SK-N-SH (cell line): ENCODE measurements around the gene FAM204A. TPM values are rescaled to one million over a fixed set of nuclear protein-coding genes. Genes with fewer than 3 reads are reported as not detected.

Experiments used
- CTCF ChIA-PET: fragments of 300-600, 350-600 bp; formaldehyde crosslinking; extraction: SDS; loops from one replicate; lab custom pipeline; 2021; lab: Yijun Ruan, JAX
- POLR2A ChIA-PET: fragments of 350-600 bp; sonication (Branson Sonifier 250); formaldehyde crosslinking; extraction: SDS; loops from one replicate; lab custom pipeline; 2020; ENCODE audit warnings: antibody characterized with exemption, inconsistent platforms; lab: Yijun Ruan, JAX
- DNase-seq: peaks from one replicate; pipeline ENCODE4 v3.0.0; 2012
- H2AFZ ChIP-seq: fragments of 200-600 bp; sonication (generic); 2 replicates; pipeline ENCODE4 v1.8.1; 2016; ENCODE audit warnings: antibody characterized with exemption, mild to moderate bottlenecking, low read depth
- H3F3A ChIP-seq: fragments of 200-600 bp; sonication (generic); replicated peaks from 2 replicates; pipeline ENCODE3; 2016; ENCODE audit warnings: antibody characterized with exemption, mild to moderate bottlenecking; ENCODE audit not compliant: insufficient read depth
- H3K27ac ChIP-seq, 2 experiments: fragments of 200-500 bp in 1 of 2; fragments of 200-600 bp in 1 of 2; sonication (Bioruptor generic) in 1 of 2; sonication (generic), shearing (Covaris generic) in 1 of 2; 2 replicates each; pipeline versions ENCODE4 v1.5.1 to v1.6.1; 2014 to 2016; ENCODE audit warnings: low read depth in 2 of 2, inconsistent platforms in 1 of 2, low read length in 1 of 2, mild to moderate bottlenecking in 1 of 2, mixed read lengths in 1 of 2
- H3K27me3 ChIP-seq: fragments of 200-600 bp; sonication (generic), shearing (Covaris generic); 2 replicates; pipeline ENCODE4 v1.6.1; 2016; ENCODE audit warnings: mixed run types; ENCODE audit not compliant: insufficient read depth
- H3K36me3 ChIP-seq, 2 experiments: fragments of 200-500 bp in 1 of 2; fragments of 200-600 bp in 1 of 2; sonication (Bioruptor generic) in 1 of 2; sonication (generic) in 1 of 2; replicated peaks in 1 of 2; 2 replicates each; pipeline versions ENCODE3 to v1.5.1; 2014 to 2016; ENCODE audit warnings: low read length in 1 of 2, mild to moderate bottlenecking in 1 of 2; ENCODE audit not compliant: insufficient read depth in 2 of 2, control insufficient read depth in 1 of 2
- H3K4me1 ChIP-seq, 2 experiments: fragments of 200-500 bp in 1 of 2; fragments of 200-600 bp in 1 of 2; sonication (Bioruptor generic) in 1 of 2; sonication (generic), shearing (Covaris generic) in 1 of 2; 2 replicates each; pipeline versions ENCODE4 v1.5.1 to v1.6.1; 2014 to 2016; ENCODE audit warnings: low read depth in 1 of 2, low read length in 1 of 2, mixed run types in 1 of 2; ENCODE audit not compliant: insufficient read depth in 2 of 2, control insufficient read depth in 1 of 2
- H3K4me2 ChIP-seq: fragments of 200-600 bp; sonication (generic), shearing (Covaris generic); 2 replicates; pipeline ENCODE4 v1.6.1; 2017; ENCODE audit warnings: mixed run types
- H3K4me3 ChIP-seq, 2 experiments: fragments of 200-500 bp in 1 of 2; fragments of 200-600 bp in 1 of 2; sonication (Bioruptor generic) in 1 of 2; sonication (generic), shearing (Covaris generic) in 1 of 2; 2 replicates each; pipeline versions ENCODE4 v1.5.1 to v1.8.1; 2014 to 2016; ENCODE audit warnings: low read depth in 2 of 2, inconsistent platforms in 1 of 2, low read length in 1 of 2, mild to moderate bottlenecking in 1 of 2, mixed read lengths in 1 of 2, moderate library complexity in 1 of 2
- H3K79me2 ChIP-seq: fragments of 200-600 bp; sonication (generic); 2 replicates; pipeline ENCODE4 v1.8.1; 2017; ENCODE audit warnings: mild to moderate bottlenecking; ENCODE audit not compliant: insufficient read depth
- H3K9ac ChIP-seq: fragments of 200-600 bp; sonication (generic); 2 replicates; pipeline ENCODE4 v1.6.1; 2017; ENCODE audit warnings: mixed run types
- H3K9me2 ChIP-seq: fragments of 200-600 bp; sonication (generic); 2 replicates; pipeline ENCODE4 v1.6.1; 2017; ENCODE audit warnings: mixed run types
- H3K9me3 ChIP-seq: fragments of 200-600 bp; sonication (generic); 2 replicates; pipeline ENCODE4 v1.6.1; 2017; ENCODE audit warnings: mixed run types, mild to moderate bottlenecking, moderate library complexity
- H4K20me1 ChIP-seq: fragments of 200-600 bp; sonication (generic); 2 replicates; pipeline ENCODE4 v1.6.1; 2017; ENCODE audit warnings: mild to moderate bottlenecking, mixed run types; ENCODE audit not compliant: insufficient read depth
- CHD2 ChIP-seq: fragments of 150-350 bp; IDR thresholded peaks from 2 replicates; pipeline ENCODE4 v1.6.1; 2018; ENCODE audit warnings: low read length; ENCODE audit not compliant: partially characterized antibody
- EZH2phosphoT487 ChIP-seq: fragments of 200-600 bp; sonication (generic); IDR thresholded peaks from 2 replicates; pipeline ENCODE4 v1.6.1; 2017; ENCODE audit warnings: low read depth, mixed run types, mild to moderate bottlenecking, antibody characterized with exemption, moderate library complexity, borderline replicate concordance
- FOXM1 ChIP-seq: IDR thresholded peaks from 2 replicates; pipeline ENCODE4 v1.4.0; 2012; ENCODE audit warnings: low read depth, mild to moderate bottlenecking
- GABPA ChIP-seq: IDR thresholded peaks from 2 replicates; pipeline ENCODE4 v1.4.0; 2012; ENCODE audit warnings: low read depth, mild to moderate bottlenecking
- GATA2 ChIP-seq: sonication (generic); formaldehyde crosslinking; IDR thresholded peaks from 2 replicates; pipeline ENCODE4 v1.5.0; 2020; ENCODE audit warnings: mild to moderate bottlenecking, missing genetic modification reagents
- JUND ChIP-seq: IDR thresholded peaks from 2 replicates; pipeline ENCODE4 v1.4.0; 2012
- MAX ChIP-seq: IDR thresholded peaks from 2 replicates; pipeline ENCODE4 v1.4.0; 2012; ENCODE audit warnings: low read depth
- MXI1 ChIP-seq: IDR thresholded peaks from 2 replicates; pipeline ENCODE4 v1.6.1; 2012; ENCODE audit warnings: mild to moderate bottlenecking, low read depth, low read length, improper control_type of control experiment
- NRF1 ChIP-seq: IDR thresholded peaks from 2 replicates; pipeline ENCODE4 v1.6.1; 2012; ENCODE audit warnings: low read depth, mild to moderate bottlenecking, low read length
- POLR2AphosphoS5 ChIP-seq: IDR thresholded peaks from 2 replicates; pipeline ENCODE4 v1.6.1; 2012; ENCODE audit warnings: low read depth, low read length
- RCOR1 ChIP-seq: fragments of 150-350 bp; IDR thresholded peaks from 2 replicates; pipeline ENCODE4 v1.6.1; 2017; ENCODE audit warnings: antibody characterized with exemption, low read length
- REST ChIP-seq: IDR thresholded peaks from 2 replicates; pipeline ENCODE4 v1.6.1; 2012; ENCODE audit warnings: mild to moderate bottlenecking, low read depth, low read length, moderate library complexity
- RXRA ChIP-seq: IDR thresholded peaks from 2 replicates; pipeline ENCODE4 v1.4.0; 2012; ENCODE audit warnings: low read depth, mild to moderate bottlenecking, borderline replicate concordance
- TAF1 ChIP-seq: IDR thresholded peaks from 2 replicates; pipeline ENCODE4 v1.6.1; 2012; ENCODE audit warnings: low read depth, mild to moderate bottlenecking, low read length, moderate library complexity, borderline replicate concordance
- USF2 ChIP-seq: fragments of 150-350 bp; IDR thresholded peaks from 2 replicates; pipeline ENCODE4 v1.6.1; 2017; ENCODE audit warnings: antibody characterized with exemption, low read length, low read depth, borderline replicate concordance
- YY1 ChIP-seq: IDR thresholded peaks from 2 replicates; pipeline ENCODE4 v1.4.0; 2012; ENCODE audit warnings: low read depth, mild to moderate bottlenecking
- ZBTB33 ChIP-seq: IDR thresholded peaks from 2 replicates; pipeline ENCODE4 v1.4.0; 2012; ENCODE audit warnings: low read depth, borderline replicate concordance
- WGBS: methylation state at CpG from one replicate; pipeline ENCODE4 v1.1.6; 2017; ENCODE audit warnings: low lambda C conversion rate; 5-methylcytosine and 5-hydroxymethylcytosine counted together
- polyA plus RNA-seq, 3 experiments: library from polyadenylated mRNA; depleted of rRNA; stranded (reverse); fragments of >200 nt; gene quantifications; 2 replicates each; pipeline ENCODE4 v1.2.3, GENCODE V29; 2012

The FAM204A gene
- polyA plus RNA-seq, 1 of the 3 experiments (the other 2 are of a cell fraction), result 10.8 TPM

- TF ChIP-seq CHD2, result peak; percentile 18
- no peak for TF ChIP-seq GABPA
- no peak for TF ChIP-seq ZBTB33
These were observed 85.1 kb downstream of the FAM204A start (continued) for GRCh38 chr10:118256825-118257570.

- DNase-seq, result no peak
- H3K9me3 ChIP-seq, result no peaks in the 10 kb centered on the region
- TF ChIP-seq GATA2 (CRISPR knock-in tag) (0 out of 2 replicates have a peak, but pooled peaks have one; percentile 31), MXI1 (no peak)
- no peak overlapping the region for H3K4me2 ChIP-seq
- no peaks in the 10 kb centered on the region for H3K9me2 ChIP-seq
- no peaks in the 10 kb centered on the region for H3K79me2 ChIP-seq
- H4K20me1 ChIP-seq, result no peaks in the 10 kb centered on the region
- no peak overlapping the region for H3K4me3 ChIP-seq
- no peaks in the 10 kb centered on the region; the same call in 1 of the 2 replicates for H3K27me3 ChIP-seq
- no peaks in the 10 kb centered on the region for H3K36me3 ChIP-seq
- no peak overlapping the region for H3K9ac ChIP-seq
- H3K4me1 ChIP-seq, result peaks cover 0 to 22% of the 10 kb centered on the region in 2 experiments; a peak in 2 of 4 replicates
- H3K27ac ChIP-seq, result no peak overlapping the region
- H3F3A ChIP-seq, result no peaks in the 10 kb centered on the region
- H2AFZ ChIP-seq, result no peak overlapping the region
- POLR2A ChIA-PET, result interaction anchor here (0.6 to 0.7 kb wide), 2 partner anchors 18 to 59 kb away, joined by 3 to 4 read pairs; no protein-coding TSS in a partner anchor
- 17% methylated on average over 5 of the region's 5 CpGs for WGBS
- CTCF ChIA-PET, result interaction anchor here (0.8 to 2.3 kb wide), 6 partner anchors 9 to 760 kb away, joined by 3 to 9 read pairs (median 4); no protein-coding TSS in a partner anchor
These were observed 85.9 kb downstream of the FAM204A start for GRCh38 chr10:118256209-118256608.

GRCh38 chr10:118255355-118255754 lies 86.8 kb downstream of the FAM204A start:
- Histone ChIP-seq H3K9me3 (no peaks in the 10 kb centered on the region), H3K9me2 (no peaks in the 10 kb centered on the region), H3K4me3 (no peak overlapping the region), H3K4me2 (no peak overlapping the region), H3K27me3 (no peaks in the 10 kb centered on the region; the same call in 1 of the 2 replicates), H4K20me1 (no peaks in the 10 kb centered on the region), H3K9ac (no peak overlapping the region), H3K36me3 (no peaks in the 10 kb centered on the region), H3K4me1 (peaks cover 0 to 22% of the 10 kb centered on the region in 2 experiments; a peak in 2 of 4 replicates), H3K79me2 (no peaks in the 10 kb centered on the region), H2AFZ (no peak overlapping the region), H3K27ac (no peak overlapping the region), H3F3A (no peaks in the 10 kb centered on the region)
- 25% methylated on average over 8 of the region's 8 CpGs for WGBS
- CTCF ChIA-PET, result interaction anchor here (2.3 kb wide), 1 partner anchor 14 kb away, joined by 9 read pairs; no protein-coding TSS in a partner anchor
- DNase-seq, result no peak
- POLR2A ChIA-PET, result no interaction called here
- no peak for TF ChIP-seq RXRA
- TF ChIP-seq MAX, result no peak
- TF ChIP-seq FOXM1, result no peak
- no peak for TF ChIP-seq EZH2phosphoT487
- TF ChIP-seq GABPA, result no peak
- TF ChIP-seq TAF1, result no peak
- TF ChIP-seq YY1, result no peak
- no peak for TF ChIP-seq NRF1
- no peak for TF ChIP-seq RCOR1
- no peak for TF ChIP-seq REST
- TF ChIP-seq POLR2AphosphoS5, result no peak
- no peak for TF ChIP-seq JUND
- no peak for TF ChIP-seq USF2
